ENCODE results near the gene NNMT.

The NNMT gene

DNA sequence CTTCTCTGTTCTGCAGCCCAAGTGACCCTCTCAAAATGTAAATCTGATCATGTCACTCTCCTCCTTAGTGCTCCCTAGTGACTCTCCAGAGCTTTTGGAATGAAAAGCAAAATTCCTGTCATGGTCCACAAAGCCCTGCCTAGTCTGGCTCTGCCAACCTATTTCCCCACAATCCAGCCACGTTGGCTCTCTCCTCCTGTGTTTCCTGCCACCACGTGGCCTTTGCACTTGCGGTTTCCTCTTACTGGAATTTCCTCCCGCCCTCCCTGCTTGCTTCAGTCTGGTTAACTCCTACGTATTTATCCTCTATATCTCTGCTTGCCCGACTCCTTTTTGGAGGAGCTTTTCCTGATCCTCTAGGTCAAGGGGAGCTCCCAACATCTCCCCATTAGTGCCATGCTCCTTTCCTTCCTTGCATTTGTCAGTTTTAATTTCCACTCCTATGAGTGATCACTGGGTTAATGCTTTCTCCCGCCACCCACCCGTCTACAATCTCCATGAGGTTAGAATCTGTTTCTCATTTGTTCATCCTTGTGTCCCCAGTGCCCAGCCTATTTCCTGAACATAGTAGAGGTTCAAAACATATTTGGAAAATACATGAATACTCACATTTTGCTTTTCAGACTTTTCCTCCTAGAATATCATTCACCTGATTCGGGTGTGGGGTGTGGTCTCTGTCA is 11.5 kb downstream of the NNMT start:
- no peaks in the 10 kb centered on the region for H3K79me2 ChIP-seq (ENCODE audit: insufficient read depth, low read length)
- no peaks in the 10 kb centered on the region for H3F3A ChIP-seq (ENCODE audit: insufficient read depth, low read length)
- TF ChIP-seq, protein P1, sequence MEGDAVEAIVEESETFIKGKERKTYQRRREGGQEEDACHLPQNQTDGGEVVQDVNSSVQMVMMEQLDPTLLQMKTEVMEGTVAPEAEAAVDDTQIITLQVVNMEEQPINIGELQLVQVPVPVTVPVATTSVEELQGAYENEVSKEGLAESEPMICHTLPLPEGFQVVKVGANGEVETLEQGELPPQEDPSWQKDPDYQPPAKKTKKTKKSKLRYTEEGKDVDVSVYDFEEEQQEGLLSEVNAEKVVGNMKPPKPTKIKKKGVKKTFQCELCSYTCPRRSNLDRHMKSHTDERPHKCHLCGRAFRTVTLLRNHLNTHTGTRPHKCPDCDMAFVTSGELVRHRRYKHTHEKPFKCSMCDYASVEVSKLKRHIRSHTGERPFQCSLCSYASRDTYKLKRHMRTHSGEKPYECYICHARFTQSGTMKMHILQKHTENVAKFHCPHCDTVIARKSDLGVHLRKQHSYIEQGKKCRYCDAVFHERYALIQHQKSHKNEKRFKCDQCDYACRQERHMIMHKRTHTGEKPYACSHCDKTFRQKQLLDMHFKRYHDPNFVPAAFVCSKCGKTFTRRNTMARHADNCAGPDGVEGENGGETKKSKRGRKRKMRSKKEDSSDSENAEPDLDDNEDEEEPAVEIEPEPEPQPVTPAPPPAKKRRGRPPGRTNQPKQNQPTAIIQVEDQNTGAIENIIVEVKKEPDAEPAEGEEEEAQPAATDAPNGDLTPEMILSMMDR (IDR thresholded peaks at IDR 0.05; ENCODE audit: low read length) = no peak
- no peak for TF ChIP-seq EZH2 (IDR thresholded peaks at IDR 0.05; ENCODE audit: borderline replicate concordance, low read length)
- no peaks in the 10 kb centered on the region; the same call in 1 of the 2 replicates for H3K27me3 ChIP-seq (ENCODE audit: insufficient read depth, low read length)
- H4K20me1 ChIP-seq (ENCODE audit: insufficient read depth, low read length) = no peaks in the 10 kb centered on the region
- no peaks in the 10 kb centered on the region for H3K9me2 ChIP-seq (ENCODE audit: low read depth, low read length)
- no peak overlapping the region for H3K27ac ChIP-seq (ENCODE audit: low read depth, low read length, poor library complexity, severe bottlenecking)
- H3K4me1 ChIP-seq (ENCODE audit: insufficient read depth, low read length, severe bottlenecking) = no peaks in the 10 kb centered on the region
- no peak overlapping the region for H3K9ac ChIP-seq (ENCODE audit: low read length)
- no peak overlapping the region for H3K4me2 ChIP-seq (ENCODE audit: low read length)
- no peaks in the 10 kb centered on the region for H3K9me3 ChIP-seq (ENCODE audit: low read length)
- no peak overlapping the region for H3K4me3 ChIP-seq (ENCODE audit: low read depth, low read length, poor library complexity, severe bottlenecking)
- no peaks in the 10 kb centered on the region for H3K36me3 ChIP-seq (ENCODE audit: insufficient read depth, low read length)
- no peak overlapping the region for H2AFZ ChIP-seq (ENCODE audit: low read length)

- H3K4me3 ChIP-seq (ENCODE audit: low read depth, low read length, poor library complexity, severe bottlenecking) = no peak overlapping the region
- H3K79me2 ChIP-seq (ENCODE audit: insufficient read depth, low read length) = no peaks in the 10 kb centered on the region
- no peak overlapping the region for H3K9ac ChIP-seq (ENCODE audit: low read length)
- no peaks in the 10 kb centered on the region for H3K36me3 ChIP-seq (ENCODE audit: insufficient read depth, low read length)
- no peaks in the 10 kb centered on the region; the same call in 1 of the 2 replicates for H3K27me3 ChIP-seq (ENCODE audit: insufficient read depth, low read length)
- no peaks in the 10 kb centered on the region for H3F3A ChIP-seq (ENCODE audit: insufficient read depth, low read length)
- H4K20me1 ChIP-seq (ENCODE audit: insufficient read depth, low read length) = no peaks in the 10 kb centered on the region
- no peaks in the 10 kb centered on the region for H3K4me1 ChIP-seq (ENCODE audit: insufficient read depth, low read length, severe bottlenecking)
- H3K4me2 ChIP-seq (ENCODE audit: low read length) = no peak overlapping the region
- H3K9me3 ChIP-seq (ENCODE audit: low read length) = no peaks in the 10 kb centered on the region
- no peaks in the 10 kb centered on the region for H3K9me2 ChIP-seq (ENCODE audit: low read depth, low read length)
- no peak overlapping the region for H2AFZ ChIP-seq (ENCODE audit: low read length)
- H3K27ac ChIP-seq (ENCODE audit: low read depth, low read length, poor library complexity, severe bottlenecking) = no peak overlapping the region
- no peak for TF ChIP-seq EZH2 (IDR thresholded peaks at IDR 0.05; ENCODE audit: borderline replicate concordance, low read length)
- TF ChIP-seq, protein P1 (IDR thresholded peaks at IDR 0.05; ENCODE audit: low read length) = no peak
Observed at GRCh38 chr11:114308689-114309089, 12.5 kb downstream of the NNMT start.

DNA sequence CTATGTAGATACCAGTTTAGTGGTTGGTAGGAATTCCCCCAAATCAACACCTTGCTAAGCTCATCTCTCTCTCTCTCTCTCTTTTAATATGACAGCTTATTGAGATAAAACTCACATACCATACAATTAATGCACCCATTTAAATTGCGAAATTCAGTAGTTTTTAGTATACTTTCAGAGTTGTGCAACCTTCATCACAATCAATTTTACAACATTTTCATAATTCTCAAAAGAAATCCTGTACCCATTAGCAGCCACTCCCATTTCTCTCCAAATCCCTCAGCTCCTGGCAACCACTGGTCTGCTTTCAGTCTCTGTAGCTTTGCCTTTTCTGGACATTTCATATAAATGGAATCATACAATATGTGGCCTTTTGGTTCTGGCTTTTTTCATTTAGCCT is 13.3 kb downstream of the NNMT start:
- Histone ChIP-seq H3K9me3 (ENCODE audit: low read length) (no peaks in the 10 kb centered on the region), H3K36me3 (ENCODE audit: insufficient read depth, low read length) (no peaks in the 10 kb centered on the region), H3K4me1 (ENCODE audit: insufficient read depth, low read length, severe bottlenecking) (no peaks in the 10 kb centered on the region), H2AFZ (ENCODE audit: low read length) (no peak overlapping the region), H3K9me2 (ENCODE audit: low read depth, low read length) (no peaks in the 10 kb centered on the region), H3K79me2 (ENCODE audit: insufficient read depth, low read length) (no peaks in the 10 kb centered on the region), H3K4me2 (ENCODE audit: low read length) (no peak overlapping the region), H3F3A (ENCODE audit: insufficient read depth, low read length) (no peaks in the 10 kb centered on the region), H3K27ac (ENCODE audit: low read depth, low read length, poor library complexity, severe bottlenecking) (no peak overlapping the region), H3K27me3 (ENCODE audit: insufficient read depth, low read length) (no peaks in the 10 kb centered on the region; the same call in 1 of the 2 replicates), H3K4me3 (ENCODE audit: low read depth, low read length, poor library complexity, severe bottlenecking) (no peak overlapping the region), H4K20me1 (ENCODE audit: insufficient read depth, low read length) (no peaks in the 10 kb centered on the region), H3K9ac (ENCODE audit: low read length) (no peak overlapping the region)
- TF ChIP-seq, protein P1 (IDR thresholded peaks at IDR 0.05; ENCODE audit: low read length) = no peak
- TF ChIP-seq EZH2 (IDR thresholded peaks at IDR 0.05; ENCODE audit: borderline replicate concordance, low read length) = no peak
